Activated effector memory CD4-positive, alpha-beta T cell treated with anti-CD3 and anti-CD28 coated beads, Interleukin-2, amount 50 U/mL, for 16 hours (primary cell): ENCODE results near the gene BCL2L1.
A peak's percentile ranks its signal among the peaks of the same experiment; 100 is the strongest.

Source experiments
- DNase-seq: peaks from one replicate; pipeline ENCODE4 v3.0.0-alpha.2; 2020

The BCL2L1 gene

DNA sequence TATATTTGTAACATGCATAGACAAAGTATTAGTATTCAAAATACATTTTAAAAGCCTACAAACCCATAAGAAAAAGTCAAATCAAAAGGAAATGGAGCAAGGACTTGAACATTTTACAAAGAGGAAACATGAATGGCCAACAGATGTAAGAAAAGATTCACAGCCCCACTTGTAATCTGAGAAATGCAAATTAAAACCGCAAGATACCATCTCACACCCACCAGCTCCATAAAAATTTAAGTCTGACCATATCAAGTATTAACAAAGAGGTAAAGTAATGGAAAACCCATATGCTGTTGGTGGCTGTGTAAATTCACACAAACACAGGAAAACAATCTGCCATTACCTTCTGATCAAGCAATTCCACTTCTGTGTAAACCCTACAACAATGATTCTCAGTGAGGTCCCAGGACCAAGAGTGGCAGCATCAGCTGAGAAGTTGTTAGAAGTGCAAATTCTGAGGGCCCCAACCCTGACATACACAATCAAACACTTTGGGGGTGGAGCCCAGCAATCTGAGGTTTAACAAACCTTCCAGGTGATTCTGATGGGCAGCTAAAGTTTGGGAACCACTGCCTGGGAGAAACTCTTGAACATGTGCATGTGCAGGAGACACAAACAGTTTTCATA, 30.9 kb downstream of the BCL2L1 start:
- no peak for DNase-seq

DNA sequence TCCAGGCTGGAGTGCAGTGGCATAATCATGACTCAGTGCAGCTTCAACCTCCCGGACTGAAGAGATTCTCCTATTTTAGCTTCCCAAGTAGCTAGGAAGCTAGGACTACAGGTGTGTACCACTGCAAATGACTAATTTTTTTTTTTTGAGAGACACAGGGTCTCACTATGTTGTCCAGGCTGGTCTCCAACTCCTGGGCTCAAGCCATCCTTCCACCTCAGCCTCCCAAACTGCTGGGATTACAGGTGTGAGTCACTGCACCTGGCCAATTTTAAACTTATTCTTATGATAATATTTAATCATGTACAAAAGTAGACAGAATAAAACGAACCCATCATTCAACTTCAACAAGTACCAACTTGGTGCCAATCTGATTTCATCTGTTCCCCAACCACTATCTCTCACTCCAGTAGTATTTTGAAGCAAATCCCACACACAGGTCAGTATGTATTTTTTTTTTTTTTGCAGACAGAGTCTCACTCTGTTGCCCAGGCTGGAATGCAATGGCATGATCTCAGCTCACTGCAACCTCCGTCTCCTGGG, 32.5 kb downstream of the BCL2L1 start:
- no peak for DNase-seq

DNA sequence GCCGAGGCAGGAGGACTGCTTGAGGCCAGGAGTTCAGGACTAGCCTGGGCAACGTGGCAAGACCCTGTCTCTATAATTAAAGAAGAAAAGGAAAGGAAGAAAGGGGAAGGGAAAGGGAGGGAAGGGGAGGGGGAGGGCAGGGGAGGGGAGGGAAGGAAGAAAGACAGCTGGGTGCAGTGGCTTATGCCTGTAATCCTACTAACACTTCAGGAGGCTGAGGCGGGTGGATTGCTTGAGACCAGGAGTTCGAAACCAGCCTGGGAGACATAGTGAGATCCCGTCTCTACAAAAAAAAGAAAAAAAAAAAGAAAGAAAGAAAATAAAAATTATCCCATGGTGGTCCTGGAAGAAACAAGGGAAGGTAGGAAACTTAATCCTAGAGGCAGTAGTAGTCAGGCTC, 33.5 kb downstream of the BCL2L1 start:
- DNase-seq = no peak

DNA sequence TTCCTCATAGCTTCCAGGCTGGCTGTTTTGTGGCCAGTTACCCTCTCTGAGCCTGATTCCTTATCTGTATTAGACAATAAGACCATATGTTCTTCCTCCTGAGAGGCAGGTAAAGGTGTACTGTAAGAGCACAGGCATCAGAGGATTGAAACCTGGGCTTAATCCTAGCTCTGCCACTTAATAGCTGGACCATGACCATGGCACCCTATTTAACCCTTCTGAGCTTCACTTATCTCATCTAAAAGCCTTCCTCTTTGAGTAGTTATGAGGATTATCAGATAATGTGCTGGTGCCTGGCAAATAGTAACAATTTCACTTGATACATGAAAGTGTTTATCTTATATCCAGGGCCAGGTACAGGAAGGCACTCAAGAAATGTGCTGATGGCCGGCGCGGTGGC, 34.9 kb downstream of the BCL2L1 start:
- DNase-seq = no peak

DNA sequence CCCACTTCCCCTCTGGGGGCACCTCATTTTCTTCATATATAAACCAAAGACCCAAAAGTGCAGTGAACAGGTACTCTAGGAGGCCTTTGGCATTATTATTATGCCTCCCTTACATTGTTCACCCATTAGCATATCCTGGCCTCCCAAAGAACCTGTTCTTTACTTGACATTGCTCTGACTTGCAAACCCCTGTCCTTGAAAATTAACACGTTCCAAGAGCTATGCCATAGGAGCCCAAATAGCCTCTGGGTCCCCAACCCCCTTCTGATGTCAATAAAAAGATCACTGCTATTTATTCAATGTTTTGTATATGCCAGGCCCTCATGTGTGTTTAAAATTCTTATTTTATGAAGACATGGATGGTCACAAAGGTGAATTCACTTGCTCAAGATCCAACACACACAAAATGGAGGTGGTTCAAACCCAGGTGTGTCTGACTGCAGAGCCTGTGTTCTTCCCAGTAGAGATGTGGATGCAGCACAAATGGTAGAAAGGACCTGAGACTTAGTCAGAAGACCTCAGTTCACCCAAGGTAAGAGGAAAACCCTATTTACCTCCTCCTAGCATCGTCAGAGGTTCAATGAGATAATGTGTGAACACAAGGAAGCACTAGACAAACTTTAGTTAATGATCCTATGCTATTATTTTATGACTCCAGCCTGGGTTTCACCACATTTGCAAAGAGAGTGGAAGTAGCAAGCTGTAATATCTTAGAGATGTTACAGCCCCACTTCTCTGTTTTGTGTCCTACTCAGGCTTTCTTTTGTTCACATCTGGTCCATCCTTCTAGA, 36.6 kb downstream of the BCL2L1 start:
- DNase-seq = no peak

DNA sequence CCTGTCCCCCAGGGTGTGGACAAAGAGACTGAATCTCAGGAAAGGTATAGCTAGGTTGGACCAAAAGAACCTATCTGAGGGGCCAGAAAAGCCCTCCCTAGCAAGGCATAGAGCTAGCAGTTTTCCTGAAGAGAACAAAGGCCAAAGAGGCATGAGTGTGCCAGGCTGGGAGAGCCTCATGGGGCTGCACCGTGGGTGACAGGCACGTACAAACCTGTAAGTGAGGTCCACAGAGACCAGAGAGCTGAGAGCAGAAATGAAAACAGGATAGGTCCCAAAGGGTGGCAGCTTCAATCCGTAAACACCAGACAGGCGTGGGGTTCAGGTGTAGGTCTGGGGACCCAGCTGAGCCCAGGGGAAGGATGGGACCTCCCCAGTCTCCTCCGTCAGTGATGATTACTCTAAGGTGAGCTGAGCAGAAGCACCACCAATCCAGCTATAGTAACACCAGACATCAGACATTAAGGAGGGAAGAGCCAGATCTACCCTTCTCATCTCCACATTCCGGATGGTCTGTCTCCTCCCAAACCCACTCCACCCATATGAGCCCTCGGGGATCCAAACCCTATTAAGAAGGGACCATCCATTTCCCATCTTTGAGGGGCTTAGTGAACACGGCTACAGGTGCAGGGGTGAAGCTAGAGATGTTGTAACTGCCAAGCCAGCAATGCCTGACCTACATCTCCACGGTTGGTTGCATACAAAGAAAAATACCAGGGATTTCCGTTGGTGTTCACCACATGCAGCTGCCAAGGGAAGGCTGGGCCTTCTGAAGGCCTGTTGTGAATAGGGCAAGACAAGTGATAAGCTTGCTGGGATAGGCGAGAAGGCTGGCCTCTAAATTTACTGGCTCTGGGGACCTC, 38.3 kb downstream of the BCL2L1 start:
- DNase-seq = no peak

DNA sequence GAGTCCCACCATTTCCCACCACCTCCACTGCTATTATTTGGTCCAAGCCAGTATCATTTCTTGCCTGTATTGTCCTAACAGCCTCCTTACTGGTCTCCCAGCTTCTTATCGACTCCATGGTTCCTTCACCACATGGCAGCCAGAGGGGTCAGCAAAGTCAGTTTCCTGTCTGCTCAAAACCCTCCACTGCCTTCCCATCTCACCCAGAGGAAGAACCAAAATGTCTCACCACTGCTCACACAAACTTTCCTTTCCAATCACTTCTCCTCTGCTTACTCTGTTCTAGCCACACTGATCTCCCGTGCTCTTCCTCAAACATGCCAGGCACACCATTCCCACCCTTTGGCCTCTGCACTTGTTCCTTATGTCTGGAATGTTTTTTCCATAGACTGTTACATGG, 39.7 kb downstream of the BCL2L1 start:
- no peak for DNase-seq

DNA sequence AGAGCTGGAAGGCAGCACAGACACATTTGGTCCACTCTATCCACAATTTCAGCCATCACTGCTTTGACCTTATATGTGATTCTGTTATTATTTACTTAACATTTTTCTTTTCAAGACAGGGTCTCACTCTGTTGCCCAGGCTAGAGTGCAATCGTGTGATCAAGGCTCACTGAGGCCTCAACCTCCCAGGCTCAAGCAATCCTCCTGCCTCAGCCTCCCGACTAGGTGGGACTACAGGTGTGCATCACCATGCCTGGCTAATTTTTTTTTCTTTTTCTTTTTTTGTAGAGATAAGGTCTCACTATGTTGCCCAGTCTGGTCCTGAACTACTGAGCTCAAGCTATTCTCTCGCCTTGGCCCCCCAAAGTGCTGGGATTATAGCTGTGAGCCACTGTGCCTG, 40.3 kb downstream of the BCL2L1 start:
- no peak for DNase-seq

DNA sequence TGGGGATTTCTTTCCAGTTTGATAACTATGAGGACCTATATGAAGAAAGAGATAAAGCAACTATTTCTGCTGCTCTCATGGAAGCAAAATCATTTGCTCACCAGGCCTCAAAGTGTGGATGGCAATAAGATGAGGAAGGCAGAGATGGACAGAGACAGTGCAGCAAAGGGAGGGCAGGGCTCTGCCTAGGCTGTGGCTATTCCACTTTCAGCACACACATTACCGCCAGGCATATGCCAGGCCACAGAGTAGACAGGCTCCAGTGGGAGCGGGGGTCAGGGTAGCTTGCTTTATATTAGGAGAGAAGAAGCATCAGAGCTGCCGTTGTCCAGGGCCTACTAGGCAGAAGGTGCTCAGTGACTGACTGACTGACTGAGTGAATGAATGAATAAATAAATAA, 40.9 kb downstream of the BCL2L1 start:
- DNase-seq = no peak

DNA sequence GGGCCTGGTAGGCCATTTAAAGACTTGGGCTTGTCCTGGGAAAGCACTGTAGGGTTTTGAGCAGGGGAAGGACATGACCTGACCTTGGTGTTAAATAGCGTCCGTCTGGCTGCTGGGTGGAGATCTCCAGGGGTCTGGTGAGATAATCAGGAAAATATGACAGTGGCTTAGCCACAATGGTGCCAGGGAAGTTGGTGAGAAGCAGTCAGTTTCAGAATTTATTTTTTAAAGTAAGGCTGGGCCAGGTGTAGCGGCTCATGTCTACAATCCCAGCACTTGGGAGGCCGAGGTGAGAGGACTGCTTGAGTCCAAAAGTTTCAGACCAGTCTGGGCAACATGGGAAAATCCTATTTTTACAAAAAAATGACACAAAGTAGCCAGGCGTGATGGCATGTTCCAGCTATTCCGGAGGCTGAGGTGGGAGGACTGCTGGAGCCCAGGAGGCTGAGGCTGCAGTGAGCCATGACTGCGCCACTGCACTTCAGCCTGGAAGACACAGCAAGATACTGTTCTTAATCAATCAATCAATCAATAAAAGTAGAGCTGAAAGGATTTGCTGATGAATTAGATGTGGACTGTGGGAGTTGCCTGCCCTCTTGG, 41.4 kb downstream of the BCL2L1 start:
- no peak for DNase-seq

DNA sequence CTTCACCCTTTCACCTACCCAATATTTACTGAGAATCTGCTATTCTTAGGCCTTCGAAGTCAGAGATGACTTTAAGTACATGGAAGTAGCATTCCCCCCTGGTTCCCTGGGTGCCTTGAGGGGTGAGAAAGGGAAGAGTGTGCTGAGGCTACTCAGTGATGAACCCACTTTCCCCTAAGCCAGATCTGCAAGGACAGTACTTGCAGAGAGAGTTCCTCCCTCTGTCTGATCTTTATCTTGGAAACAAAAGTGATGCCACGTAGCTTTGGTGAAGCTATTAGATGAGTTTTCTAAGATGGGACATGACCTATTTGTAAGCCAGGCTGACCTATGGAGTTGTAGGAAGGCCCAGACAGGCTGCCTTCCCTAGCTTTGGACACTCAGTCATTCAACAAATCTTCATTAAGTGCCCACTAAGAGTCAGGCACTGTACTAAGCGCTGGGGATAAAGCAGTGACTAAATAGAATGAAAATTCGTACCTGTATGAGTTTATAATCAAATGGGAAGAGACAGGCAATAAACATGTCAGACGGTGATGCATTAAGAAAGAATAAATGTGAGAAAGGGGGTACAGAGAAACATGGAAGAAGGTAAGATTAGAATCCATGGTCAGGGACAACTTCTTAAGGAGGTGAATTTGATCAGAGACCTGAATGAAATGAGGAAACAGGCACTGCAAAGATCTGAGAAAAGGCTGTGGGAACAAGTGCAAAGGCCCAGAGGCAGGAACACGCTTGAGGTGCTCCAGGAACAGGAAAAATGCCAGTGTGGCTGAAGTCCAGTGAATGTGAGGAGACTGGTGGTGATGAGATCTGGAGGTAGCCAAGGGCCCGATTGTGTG, 42.2 kb downstream of the BCL2L1 start:
- DNase-seq = no peak

DNA sequence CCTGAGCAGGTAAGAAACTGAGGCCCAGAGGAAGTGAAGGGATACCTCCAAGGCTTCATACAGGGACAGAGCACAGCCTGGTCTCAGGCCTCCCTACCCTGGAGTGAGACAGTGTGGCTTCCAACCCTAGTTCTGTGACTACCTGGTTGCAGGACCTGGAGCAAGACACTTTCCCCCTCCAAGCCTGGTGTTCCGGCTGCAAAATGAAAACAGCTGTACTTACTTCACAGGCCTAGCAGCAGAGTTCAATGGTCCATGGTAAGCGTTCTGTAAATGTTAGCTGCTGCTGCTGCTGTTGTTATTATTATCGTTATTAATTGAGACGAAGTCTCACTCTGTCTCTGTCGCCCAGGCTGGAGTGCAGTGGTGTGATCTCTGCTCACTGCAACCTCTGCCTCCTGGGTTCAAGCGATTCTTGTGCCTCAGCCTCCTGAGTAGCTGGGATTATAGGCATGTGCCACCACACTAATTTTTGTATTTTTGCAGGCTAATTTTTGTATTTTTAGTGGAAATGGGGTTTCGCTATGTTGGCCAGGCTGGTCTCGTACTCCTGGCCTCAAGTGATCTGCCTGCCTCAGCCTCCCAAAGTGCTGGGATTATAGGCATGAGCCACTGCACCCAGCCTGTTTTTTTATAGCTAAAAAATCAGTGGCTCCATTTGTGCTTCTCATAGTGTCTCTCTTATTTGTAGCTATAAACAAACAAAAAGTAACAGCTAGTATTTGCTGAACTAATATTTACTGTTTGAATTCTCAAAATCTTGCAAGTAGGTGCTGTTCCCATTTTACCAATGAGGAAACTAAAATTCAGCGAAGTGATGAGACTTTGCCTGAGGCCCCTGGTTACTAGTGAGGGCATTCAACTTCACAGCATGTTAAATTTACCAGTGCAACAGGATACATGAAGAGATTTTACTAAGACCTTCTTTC, 43.0 kb downstream of the BCL2L1 start:
- no peak for DNase-seq

DNA sequence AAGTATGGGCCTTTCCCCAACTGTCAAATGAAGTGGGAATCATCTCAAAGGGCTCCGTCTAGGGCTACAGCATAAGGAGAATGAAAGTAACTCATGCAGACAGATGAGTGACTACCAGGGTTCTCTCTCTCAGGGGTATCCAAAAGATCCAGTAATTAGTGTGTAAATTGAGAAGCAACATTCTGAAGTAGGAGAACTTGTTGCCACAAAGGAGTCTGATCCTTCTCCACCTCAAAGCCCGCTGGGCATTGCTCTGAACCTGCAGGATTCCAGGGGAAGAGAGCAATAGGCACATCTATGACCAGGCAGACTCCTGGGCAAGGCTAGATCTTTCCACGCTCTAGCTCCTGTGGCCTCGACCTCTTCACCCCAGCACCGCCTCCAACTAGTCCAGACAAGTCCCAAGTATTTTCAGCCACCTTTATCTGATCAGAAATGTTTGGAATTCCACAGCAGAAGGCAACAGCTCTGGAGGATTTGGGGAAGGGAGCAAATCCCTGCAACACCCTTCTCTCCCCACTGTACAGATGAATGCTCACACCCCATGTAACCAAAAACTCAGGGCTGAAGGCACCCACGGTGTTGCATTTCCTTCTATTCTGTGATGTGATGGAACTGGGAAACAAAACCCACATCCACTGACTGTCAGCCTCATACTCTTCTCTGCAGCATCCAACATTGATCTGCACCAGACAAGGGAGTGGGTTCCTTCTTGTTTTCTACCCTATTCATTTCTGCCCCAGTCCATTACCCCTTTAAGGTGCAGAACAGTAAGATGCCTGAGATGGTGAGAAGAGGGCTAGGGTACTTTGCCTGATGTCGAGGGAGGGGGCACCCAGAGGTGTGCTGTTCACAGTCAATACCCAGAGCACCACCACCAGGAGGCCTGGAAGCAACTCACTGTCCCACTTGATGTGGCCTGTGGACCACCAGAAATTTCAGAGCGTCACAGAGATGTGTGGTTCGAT, 44.0 kb downstream of the BCL2L1 start:
- no peak for DNase-seq

DNA sequence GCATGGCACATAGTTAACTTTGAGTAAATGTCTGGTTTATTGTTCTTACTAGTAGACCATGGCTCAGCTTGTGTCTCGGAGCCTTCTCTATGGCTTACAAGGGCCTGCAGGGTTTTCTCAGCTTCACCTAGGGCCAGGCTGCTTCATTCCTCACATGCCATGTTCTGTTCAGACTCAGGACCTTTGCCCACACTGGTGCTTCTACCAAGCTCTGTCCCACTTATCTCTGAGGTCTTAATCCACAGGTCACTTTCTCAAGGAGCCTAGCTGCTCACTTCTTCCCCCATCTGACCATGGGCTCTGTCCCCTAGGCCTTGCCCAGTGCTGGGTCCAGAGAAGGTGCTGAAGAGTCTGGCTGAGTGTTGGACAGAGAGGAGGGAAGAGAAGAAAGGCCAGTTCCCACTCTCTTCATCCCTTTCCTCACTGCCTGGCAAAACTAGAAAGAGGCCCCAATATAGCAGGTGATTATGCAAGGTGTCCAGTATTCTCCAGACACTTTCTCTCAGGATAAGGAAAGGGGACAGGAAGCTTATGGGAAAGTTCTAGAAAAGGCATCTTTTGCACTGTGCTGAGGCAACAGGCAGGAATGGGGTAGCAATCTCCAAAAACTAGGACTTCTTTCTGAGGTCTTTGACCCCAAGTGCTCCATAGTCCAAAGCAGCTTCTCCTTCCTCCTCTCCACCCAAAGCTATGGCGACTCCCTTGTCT, 45.0 kb downstream of the BCL2L1 start:
- no peak for DNase-seq

DNA sequence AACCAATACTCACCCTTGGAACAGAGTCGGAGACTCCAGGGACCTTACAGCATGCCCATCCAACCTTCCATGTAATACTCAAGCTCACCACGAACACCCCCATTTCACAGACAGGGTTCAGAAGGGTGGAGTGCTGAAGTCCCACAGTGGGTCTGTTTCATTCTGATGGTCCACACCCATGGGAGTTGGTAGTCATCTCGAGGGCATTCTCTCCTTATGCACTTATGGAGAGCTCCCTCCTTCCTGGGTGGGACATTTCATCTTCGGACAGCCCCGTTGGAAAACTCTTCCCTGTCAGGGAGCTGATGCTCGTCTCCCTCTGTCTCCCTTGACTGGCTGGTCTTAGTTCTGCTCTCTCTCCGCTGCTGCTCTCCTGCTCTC, 46.1 kb downstream of the BCL2L1 start:
- DNase-seq = no peak

DNA sequence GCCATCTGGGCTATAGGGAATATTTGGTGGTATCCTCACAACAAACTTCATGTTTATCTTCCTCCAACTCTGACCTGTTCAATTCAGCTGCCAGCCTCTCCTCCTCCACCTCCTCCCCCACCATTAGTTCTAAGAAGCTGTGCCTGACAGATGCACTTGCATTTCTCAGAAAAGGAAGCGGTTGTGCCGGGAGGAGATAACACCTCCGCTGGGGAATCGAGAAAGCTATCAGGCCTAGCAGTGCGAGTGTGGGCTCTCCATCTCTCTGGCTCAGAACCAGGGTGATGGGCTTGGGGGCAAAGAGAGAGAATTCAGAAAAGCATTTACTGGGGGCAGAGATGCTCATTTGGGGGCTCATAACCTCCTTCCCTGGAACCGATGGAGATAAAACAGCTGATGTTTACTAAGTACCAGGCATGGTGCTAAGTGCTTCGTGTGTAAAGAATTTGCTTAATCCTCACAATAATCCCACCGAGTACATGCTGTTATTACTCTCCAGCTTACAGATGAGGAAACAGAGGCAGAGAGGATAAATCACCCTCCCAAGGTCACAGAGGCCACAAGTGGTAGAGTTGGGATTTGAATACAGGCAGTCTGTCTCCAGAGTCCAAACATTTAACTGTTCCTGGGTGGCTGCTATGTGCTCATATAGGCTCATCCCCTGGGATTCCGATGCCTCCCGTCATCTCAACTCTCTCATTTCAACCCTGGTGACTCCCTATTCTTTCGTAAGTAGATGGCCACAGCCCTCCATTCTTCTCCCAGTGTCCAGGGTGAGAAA, 46.6 kb downstream of the BCL2L1 start:
- DNase-seq = peak; percentile 84

DNA sequence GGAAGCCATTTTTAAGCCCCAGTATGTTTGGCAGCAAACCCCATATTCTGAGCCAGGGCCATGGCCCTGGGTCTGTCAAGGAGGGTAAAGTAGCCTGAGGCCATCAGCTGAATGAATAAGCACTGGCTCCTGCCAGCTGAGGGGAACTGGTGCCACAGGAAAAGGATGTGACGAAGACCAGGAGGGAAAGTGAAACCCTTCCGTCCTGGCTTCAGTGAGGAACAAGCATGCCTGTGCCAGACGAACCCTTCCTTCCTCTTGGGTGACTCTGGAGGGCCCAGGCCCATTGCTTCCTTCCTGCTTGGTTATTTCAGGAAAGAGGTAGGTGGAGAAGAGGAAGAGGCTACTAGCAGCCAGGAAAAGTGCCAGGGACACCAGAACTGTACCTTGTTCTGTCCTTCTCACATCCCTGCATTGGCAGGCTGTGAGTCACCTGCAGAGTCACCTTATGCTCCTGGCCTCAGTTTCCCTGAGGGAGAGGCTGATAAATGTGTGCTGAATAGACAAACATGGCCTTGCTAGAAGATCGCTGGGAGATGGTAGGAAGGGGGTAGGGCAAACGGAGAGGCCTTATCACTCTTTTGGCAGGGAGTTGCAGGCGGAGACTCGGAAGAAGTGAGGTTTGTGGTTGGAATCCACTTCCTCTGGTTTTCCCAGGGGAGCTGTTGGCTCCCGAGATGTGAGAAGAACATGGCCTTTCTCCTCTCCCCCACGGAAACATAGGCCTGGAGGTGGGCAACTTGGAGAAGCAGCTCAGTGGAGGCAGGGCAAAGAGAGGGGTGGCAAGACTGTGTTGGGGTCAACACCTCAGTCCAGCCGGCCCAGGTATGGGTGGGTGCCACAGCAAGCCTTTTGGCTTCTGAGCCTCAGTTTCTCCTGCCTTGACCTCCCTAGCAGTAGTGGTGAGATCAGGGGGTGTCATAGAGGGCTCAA, 47.5 kb downstream of the BCL2L1 start:
- DNase-seq = peak; percentile 86
